DMS153 (cell line): ENCODE measurements around the gene HAUS1.
A peak's percentile ranks its signal among the peaks of the same experiment; 100 is the strongest.
"Not testable (repeated sequence)": the region's sequence is repeated elsewhere in the genome, so short reads cannot be mapped to it uniquely, and the experiment has no call there.

Experiments
- DNase-seq: peaks from one replicate; lab custom pipeline; 2025; lab: John Stamatoyannopoulos, UW

HAUS1 gene

DNA sequence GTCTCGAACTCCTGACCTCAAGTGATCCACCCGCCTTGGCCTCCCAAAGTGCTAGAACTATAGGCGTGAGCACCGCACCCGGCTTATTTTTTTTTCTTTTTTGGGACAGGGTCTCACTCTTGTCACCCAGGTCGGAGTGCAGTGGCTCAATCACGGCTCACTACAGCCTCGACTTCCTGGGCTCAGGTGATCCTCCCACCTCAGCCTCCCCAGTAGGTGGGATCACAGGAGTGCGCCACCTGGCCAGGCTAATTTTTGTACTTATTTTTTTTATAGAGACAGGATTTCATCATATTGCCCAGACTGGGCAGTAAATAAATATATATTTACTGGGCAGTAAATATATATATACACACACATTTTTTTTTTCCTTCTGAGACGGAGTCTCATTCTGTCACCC lies 8.7 kb upstream of the HAUS1 start:
- DNase-seq: no peak

DNA sequence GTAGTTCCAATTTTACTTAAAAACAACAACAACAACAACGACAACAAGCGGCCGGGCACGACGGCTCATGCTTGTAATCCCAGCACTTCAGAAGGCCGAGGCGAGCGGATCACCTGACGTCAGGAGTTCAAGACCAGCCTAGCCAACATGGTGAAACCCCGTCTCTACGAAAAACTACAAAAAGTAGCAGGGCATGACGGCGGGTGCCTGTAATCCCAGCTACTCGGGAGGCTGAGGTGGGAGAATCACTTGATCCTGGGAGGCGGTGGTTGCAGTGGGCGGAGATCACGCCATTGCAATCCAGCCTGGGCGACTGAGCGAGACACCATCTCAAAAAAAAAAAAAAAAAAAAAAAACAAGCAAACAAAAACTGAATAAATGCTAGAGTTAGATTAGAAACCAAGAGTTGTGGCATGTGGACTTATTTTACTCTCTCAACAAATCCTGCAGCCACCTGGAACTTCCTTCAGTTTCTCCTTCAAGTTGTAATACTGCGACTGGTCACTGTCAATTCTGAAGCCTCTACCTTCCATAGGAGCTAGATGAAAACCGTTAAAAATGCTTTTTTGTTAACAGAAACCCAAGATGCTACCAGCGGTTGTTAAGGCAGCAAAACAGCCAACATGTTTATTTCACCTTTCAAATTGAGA lies 7.4 kb upstream of the HAUS1 start:
- DNase-seq: no peak

DNA sequence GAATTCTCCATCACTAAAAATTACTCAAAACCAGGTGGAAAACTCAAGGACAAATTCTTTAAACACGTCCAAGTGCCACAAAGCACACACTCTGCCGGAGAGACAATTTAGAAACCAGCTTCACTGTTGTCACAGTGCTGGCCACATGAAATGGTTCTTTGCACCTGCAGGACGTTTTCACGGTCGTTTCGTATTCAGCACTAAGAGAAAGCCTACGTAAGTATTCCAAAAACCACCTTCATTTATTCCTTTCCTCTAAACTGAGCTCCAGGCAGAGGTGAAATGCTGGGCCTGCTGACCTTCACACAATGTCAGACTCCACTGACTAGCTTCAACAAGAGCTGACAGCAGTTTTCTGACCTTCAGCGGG lies 6.8 kb upstream of the HAUS1 start:
- DNase-seq: no peak

DNA sequence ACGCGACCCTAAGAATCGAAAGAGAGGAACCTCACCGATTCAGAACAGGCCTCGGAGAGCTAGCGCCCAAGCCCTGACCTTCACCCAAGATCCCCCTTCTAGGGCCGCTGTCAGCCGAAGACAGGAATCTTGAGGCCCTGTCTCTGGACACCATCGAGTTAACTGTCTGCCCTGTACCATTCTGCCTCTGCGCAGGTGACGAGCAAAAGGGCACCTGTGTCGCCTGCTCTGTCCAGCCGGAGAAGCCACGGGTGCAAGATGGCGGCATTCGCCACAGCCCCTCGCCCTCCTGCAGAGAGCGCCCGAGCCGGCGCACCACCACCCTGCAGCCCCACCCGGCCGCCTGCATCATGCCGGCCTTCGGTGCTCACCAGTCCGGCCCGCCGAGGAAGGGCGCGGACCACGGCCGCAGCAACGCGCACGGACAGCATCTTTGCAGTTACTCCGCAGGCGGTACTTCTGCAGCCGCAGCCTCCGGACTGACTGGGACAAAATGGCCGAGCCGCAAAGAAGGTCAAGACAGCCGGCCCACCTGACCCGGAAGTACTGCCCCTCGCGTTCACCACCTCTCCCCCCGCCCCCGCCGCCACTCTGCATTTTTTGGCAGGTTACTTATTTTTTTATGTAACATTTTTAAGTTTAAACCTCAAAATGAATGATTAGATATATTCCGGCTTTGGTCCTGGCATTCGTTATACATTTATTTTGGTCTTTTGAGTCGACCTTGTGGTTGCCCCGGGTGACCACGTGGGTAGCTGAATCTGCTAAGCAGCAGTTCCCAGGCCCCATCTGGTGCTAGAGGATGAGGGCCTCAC lies 6.2 kb upstream of the HAUS1 start, which contains the start of gene ATP5F1A:
Gene ATP5F1A, minus strand, starts transcription at position 496 of the 815 bp plus-strand sequence. Its CDS starts 65 bp downstream, at position 431.
- DNase-seq: peak; percentile 59

DNA sequence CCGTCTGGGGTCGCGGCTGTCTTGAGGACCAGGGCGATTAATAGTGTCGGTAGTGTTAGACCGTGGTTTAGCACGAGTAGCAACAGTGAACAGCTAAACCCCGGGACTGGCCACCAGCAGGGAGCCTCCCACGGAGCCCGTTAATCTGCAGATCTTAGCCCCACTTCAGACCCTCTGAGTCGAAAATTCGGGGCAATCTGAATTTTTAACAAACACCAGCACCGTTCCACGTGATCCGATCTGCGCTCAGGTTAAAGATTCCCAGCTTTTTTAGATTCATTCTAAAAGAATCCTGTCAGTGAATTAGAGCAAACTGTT lies 5.6 kb upstream of the HAUS1 start:
- no peak for DNase-seq

DNA sequence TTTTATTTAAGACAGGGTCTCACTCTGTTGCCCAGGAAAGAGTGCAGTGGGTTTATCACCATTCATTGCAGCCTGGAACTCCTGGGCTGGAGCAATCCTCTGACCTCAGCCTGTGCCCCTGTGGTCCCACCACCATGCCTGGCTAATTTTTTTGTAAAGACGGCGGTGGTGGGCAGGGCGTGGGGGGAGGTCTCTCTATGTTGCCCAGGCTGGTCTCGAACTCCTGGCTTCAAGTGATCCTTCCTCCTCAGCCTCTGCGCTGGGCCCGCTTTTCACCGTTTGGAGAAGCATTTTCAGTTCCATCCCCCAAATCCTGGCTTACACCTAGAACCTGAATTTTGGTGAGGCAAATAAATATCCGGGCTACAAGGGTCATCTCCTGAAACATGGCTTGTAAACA lies 4.7 kb upstream of the HAUS1 start:
- DNase-seq: no peak

DNA sequence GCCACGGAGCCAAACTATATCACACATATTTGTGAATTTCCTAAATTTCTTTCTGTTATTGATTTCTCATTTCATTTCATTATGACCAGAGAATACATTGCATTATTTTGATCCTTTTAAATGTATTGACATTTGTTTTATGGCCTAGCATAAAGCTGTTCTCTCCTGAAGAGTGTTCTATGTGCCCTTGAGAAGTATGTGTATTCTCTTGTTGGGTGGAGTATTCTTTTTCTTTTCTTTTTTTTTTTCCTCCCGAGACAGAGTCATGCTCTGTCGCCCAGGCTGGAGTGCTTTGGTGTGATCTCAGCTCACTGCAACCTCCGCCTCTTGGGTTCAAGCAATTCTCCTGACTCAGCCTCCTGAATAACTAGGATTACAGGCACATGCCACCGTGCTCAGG lies 5.2 kb downstream of the HAUS1 start:
- no peak for DNase-seq

DNA sequence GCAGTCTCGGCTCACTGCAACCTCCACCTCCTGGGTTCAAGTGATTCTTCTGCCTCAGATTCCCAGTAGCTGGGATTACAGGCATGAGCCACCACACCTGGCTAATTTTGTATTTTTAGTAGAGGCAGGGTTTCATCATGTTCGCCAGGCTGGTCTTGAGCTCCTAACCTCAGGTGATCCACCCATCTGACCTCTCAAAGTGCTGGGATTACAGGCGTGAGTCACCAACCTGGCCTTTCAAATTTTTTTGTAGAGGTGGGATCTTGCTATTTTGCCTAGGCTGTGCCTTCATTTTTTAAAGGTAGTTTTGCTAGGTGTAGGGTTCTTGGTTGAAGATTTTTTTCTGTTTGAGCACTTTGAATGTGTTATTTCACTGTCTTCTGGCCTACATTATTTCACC lies 6.2 kb downstream of the HAUS1 start:
- no peak for DNase-seq

DNA sequence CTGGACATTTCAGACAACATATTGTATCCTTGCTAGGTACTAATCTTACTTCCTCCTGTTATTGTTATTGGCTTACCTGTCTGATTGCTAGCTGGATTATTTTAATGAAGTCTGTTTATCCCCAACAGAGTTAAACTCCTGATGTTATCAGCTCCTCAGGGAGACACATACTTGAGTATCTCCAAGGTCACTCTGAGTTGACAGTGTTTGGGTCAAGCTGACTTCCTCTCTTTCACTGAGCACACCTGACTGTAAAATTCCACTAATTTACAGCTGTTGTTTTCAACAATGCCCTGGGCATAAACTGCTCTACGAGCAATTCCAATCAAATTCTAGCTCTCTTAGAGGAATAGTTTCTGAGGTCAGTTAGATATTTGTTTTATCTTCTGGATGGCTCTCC lies 9.6 kb downstream of the HAUS1 start:
- DNase-seq: no peak

DNA sequence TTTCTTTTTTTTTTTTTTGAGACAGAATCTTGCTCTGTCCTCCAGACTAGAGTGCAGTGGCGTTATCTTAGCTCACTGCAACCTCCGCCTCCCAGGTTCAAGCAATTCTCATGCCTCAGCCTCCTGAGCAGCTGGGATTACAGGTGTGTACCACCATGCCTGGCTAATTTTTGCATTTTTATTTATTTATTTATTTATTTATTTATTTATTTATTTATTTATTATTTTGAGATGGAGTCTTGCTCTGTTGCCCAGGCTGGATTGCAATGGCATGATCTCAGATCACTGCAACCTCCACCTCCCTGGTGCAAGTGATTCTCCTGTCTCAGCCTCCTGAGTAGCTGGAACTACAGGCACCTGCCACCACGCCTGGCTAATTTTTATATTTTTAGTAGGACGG lies 22.4 kb downstream of the HAUS1 start:
- DNase-seq: not testable (repeated sequence)

DNA sequence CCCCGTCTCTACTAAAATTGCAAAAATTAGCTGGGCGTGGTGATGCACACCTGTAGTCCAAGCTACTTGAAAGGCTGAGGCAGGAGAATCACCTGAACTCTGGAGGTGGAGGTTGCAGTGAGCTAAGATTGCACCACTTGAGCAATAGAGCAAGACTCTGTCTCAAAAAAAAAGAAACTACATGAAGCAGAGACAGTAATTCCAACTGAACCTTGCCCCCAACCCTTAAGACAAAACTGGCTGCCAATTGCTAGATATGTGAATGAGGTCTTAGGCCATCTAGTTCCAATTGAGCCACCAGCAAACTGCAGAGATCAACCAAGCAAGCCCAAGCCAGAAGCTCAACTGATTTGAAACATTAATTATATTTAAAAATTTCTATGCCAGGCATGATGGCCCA lies 25.9 kb downstream of the HAUS1 start:
- no peak for DNase-seq

DNA sequence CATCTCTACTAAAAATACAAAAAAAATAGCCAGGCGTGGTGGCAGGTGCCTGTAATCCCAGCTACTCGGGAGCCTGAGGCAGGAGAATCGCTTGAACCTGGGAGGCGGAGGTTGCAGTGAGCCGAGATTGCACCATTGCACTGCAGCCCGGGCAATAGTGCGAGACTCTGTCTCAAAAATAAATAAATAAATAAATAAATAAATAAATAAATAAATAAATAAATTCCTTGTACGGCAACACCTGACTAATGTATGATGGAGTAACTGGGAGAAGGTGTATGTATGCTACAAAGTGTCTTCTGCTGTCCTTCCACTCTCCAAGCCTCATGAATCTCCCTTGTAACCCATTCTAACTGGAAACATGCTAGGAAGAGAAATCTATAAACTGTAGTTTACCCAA lies 26.4 kb downstream of the HAUS1 start:
- DNase-seq: not testable (repeated sequence)

DNA sequence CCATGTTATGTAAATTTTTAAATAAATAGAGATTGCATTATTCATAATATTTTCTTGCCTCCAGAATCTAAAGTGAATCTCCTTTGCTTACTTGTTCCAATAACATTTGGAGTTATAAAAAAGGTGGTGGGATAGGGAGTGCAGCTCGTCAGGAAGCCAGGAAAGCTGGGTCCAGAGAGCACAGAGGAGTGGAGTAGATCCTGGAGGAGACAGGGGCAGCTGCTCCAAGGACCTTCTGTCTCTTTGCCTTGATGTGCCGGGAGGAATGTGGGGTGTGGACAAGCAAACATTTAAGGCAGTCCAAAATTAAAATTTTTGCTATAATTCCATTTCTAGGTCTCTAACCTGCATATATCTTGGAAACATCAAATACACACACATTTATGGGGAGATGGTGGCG lies 29.3 kb downstream of the HAUS1 start:
- DNase-seq: no peak

DNA sequence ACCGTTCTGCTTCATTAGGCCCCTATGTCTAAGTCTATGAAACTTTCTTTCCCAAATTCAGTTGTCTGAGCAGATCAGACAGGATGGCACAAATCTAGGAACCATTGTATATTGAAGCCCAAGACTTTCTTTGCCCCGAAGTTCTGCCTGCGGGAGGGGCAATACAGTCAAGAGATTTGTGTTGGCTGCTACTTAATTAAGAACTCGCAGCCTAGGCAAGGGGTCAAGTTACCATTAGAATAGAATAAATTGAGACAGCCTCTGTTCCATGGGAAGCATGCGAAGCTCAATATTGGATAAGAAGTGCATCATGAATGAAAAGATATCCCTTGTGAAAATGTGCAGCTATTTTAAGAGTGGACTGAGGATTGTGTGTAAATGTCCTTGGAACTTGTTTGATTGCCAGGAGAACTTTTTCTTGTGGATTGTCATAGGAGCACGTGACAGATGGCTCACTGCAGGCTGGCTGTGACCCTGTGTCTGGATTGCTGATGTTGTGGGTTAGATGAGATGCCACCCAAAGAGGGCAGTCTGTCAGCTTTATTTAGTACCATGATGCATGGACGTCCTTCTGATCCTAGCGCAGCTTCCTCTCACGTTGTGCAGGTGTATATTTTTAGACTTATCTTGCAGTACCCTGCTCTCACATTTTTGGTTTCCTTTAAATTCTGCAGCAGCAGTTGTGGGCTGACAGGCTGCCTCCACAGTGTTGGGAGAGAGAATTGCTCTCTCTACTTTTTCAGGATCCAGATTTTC lies 30.9 kb downstream of the HAUS1 start:
- no peak for DNase-seq

DNA sequence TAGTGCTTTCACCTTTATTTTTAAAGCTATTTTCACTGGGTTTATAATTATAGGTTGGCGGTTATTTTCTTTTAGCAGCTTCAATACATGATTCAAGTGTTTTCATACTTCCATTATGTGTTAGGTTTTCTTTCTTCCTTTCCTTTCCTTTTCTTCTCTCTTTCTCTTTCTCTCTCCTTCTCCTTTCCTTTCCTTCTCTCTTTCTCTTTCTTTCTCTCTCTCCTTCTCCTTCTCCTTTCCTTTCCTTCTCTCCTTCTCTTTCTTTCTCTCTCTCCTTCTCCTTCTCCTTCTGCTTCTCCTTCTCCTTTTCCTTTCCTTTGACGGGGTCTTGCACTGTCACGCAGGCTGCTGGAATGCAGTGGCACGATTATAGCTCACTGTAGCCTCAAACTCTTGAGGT lies 36.0 kb downstream of the HAUS1 start:
- no peak for DNase-seq

DNA sequence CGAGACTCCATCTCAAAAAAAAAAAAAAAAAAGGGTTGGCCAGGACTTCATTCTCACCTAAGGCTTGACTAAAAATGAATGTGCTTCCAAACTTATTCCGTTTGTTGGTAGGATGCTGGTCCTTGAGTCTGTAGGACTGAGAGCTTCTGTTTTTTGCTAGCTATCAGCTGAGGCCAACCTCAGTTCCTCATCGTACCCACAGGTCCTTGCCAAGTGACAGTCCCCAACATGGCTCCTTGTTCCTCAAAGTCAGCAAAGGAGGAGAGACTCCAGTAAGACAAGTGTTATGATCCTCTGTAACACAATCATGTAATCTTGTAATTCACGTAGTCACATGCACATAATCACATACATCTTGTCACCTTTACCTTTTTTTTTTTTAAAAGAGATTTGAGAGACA lies 37.0 kb downstream of the HAUS1 start:
- DNase-seq: no peak

DNA sequence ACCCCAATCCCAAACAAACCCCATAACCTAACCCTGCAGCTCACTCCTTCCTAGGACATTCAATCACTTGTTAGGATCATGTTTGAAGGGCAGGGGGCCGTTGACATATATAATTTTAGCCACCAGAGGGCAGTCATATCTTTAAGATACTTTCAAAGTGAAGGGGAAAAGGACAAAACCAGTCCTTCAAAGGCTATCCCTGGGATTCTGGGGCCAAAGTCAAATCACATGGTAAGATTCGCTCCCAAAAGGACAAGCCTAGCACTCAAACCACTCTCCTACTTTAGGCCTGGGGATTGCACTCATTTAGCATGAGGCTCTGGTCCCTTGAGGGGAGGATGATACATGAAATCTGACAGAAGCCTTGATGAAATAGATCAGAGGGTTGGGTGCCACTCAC lies 44.6 kb downstream of the HAUS1 start:
- peak; percentile 8 for DNase-seq

DNA sequence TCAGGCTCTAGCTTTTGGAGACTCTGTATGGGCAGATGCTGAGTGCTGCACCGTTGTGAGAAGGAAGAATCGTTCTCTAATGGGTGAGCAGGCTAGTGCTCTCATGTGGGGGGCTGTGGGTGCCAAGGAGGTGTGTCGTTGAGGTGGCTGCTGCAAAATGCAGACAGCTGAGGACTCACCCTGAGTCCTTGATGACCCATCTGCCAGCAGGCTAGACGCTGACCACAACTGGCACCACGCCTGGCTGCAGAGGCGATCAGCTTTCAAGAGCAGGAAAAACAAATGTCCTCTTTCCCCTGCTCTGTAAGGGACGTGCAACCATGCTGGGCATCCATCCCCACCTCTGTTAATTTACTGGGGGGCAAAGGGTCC lies 48.2 kb downstream of the HAUS1 start:
- peak; percentile 23 for DNase-seq

DNA sequence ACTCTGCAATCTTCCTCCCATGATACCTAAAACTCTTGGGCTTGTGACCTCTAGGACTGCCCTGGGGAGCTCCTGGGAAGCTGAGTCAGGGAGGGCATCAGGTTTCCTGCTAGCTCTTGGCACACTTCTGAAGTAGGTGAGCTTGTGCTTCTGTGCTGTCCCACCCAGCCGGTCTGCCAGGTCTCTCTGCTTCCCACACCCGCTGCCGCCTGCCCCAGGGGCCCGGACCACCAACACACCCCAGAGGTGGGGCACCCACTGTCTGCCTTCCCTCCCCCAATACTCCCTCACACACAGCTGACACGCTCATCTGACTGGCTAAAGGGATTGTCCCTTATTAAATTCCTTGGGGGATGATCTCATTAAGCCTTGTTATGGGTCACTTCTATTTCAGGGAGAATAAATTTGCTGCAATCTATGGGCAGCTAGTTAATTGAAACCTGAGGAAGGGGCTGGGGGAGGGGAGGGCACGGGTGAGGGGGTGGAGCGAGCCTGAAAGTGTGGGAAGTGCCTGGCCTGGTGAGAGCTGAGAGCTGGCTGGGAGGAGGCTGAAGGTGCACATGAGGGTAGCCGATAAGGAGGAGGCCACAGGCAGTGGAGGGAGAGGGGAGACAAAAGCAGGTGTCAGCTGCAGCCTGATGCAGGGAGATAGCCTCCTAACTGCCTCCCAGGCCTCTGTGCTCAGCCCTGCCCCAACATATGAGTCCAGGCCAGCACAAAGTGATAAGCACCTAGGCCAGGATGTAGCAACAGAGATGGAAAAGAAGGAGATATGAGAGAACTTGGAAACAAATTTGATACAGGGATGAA lies 48.8 kb downstream of the HAUS1 start:
- DNase-seq: no peak

DNA sequence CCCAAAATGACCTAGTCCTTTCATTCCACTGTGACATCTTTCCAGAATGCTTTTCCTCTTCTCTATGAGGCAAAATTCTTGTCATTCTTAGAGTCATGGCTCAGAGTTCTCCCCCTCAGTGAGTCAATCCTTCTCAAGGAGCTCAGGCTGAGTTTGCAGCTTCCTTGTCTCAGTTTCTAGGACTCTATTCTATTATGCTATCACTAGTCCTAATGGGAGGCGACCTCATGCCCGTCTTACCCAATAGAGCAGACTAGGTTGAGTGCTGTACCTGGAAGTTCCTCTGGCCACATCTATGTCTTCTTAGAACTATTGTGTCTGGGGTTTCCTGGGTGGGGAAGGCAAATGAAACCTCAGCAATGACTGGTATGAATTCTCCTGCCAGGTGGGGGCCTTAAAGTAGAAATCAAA lies 51.5 kb downstream of the HAUS1 start:
- DNase-seq: no peak

DNA sequence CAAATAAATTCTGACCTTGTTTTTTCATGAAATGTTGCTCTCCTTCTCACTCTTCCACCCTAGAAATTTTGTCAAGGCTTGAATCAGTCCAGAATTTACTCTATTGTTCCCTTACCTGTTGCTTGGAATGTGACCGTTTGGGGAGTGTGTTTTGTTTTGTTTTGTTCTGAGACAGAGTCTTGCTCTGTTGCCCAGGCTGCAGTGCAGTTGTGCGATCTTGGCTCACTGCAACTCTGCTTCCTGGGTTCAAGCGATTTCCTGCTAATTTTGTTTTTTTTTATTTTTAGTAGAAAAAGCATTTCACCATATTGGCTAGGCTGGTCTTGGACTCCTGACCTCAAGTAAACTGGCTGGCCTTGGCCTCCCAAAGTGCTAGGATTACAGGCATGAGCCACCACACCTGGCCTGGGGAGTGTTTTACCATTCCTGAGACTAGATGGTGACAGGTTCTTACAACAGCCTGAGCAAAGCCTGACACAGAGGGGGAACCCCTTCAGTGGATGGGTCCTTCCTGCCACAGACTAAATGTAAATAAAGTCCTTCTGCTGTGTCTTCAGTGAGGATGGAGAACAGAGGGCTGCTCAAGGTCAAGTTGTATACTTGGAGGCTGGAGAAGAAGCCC lies 52.0 kb downstream of the HAUS1 start:
- no peak for DNase-seq

DNA sequence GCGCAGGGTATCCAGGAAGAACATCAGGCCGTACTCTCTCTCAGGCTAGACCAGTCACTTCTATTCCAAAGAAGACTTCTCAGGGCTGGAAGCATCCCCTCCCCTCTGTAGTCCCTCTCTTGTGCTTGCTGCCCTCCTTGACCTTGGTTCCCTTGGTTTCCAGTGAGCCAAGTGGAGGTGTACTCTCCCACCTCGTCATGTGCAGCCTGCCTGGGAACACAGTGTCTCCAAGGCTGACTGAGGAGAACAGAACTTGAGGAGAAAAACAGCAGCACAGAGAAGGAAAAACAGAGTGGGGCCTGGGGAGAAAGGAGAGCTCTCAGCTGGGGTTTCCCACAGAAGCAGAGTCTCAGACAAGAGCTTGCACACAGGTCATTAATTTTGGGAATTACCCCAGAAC lies 52.7 kb downstream of the HAUS1 start:
- no peak for DNase-seq
